ENCODE data around the gene BSDC1. TPM values are rescaled to one million over a fixed set of nuclear protein-coding genes. Genes with fewer than 3 reads are reported as not detected.

Gene BSDC1
- total RNA-seq, 1 experiment from 2014 or later = 74.0 TPM

DNA sequence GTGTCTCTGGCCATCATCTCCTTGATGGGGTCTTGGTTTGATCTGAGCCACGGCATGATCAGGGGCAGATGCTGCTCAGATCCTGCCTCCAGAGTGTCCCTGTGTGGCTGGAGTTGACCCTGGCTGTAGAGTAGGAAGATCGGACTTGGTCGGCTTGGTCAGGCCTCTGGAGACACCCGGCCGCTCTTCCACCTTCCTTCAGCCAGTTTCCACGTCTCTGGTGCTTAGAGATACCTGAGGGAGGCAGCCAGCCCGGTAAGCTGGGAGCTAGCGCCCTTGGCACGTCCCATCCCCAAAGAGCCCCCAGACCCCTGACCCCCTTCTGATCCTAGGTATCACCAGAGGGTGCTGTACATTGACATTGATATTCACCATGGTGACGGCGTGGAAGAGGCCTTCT is 67.0 kb downstream of the BSDC1 start:
- CTCF ChIA-PET = no interaction called here
- no peaks in the 10 kb centered on the region for H4K20me1 ChIP-seq (ENCODE audit: insufficient read depth)
- TF ChIP-seq EZH2 (IDR thresholded peaks at IDR 0.05; ENCODE audit: low read depth) = no peak
- TF ChIP-seq, protein P1, sequence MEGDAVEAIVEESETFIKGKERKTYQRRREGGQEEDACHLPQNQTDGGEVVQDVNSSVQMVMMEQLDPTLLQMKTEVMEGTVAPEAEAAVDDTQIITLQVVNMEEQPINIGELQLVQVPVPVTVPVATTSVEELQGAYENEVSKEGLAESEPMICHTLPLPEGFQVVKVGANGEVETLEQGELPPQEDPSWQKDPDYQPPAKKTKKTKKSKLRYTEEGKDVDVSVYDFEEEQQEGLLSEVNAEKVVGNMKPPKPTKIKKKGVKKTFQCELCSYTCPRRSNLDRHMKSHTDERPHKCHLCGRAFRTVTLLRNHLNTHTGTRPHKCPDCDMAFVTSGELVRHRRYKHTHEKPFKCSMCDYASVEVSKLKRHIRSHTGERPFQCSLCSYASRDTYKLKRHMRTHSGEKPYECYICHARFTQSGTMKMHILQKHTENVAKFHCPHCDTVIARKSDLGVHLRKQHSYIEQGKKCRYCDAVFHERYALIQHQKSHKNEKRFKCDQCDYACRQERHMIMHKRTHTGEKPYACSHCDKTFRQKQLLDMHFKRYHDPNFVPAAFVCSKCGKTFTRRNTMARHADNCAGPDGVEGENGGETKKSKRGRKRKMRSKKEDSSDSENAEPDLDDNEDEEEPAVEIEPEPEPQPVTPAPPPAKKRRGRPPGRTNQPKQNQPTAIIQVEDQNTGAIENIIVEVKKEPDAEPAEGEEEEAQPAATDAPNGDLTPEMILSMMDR (conservative IDR thresholded peaks at IDR 0.05) = no peak
- no peaks in the 10 kb centered on the region for H3K9me2 ChIP-seq (ENCODE audit: insufficient read depth)
- BruUV-seq (replicated peaks) = no TSS peak
- no peaks in the 10 kb centered on the region for H3K9me3 ChIP-seq (ENCODE audit: insufficient read depth, low read depth)
- H3K4me1 ChIP-seq (replicated peaks; ENCODE audit: insufficient read depth) = peaks cover 17% of the 10 kb centered on the region
- H3F3A ChIP-seq (ENCODE audit: insufficient read depth, low read depth) = peaks cover 38% of the 10 kb centered on the region
- intact Hi-C loops (cut with micrococcal nuclease; ENCODE audit: unreplicated experiment) = no loop called here
- H3K36me3 ChIP-seq (ENCODE audit: low read depth) = 0 out of 2 replicates have a peak, but pooled peaks cover 18% of the 10 kb centered on the region
- POLR2A ChIA-PET (ENCODE audit: unreplicated experiment) = no interaction called here
- no peaks in the 10 kb centered on the region for H3K27me3 ChIP-seq (ENCODE audit: insufficient read depth, low read depth)
- H2AFZ ChIP-seq = no peak overlapping the region
- H3K79me2 ChIP-seq (ENCODE audit: low read depth) = no peaks in the 10 kb centered on the region
- no peak for DNase-seq
- no peak overlapping the region for H3K4me3 ChIP-seq
- no peak overlapping the region for H3K27ac ChIP-seq
- H3K4me2 ChIP-seq = no peak overlapping the region

- BruUV-seq (replicated peaks) = no TSS peak
- H3K27ac ChIP-seq = peak overlapping the region; percentile 47
- peaks cover 17% of the 10 kb centered on the region for H3K4me1 ChIP-seq (replicated peaks; ENCODE audit: insufficient read depth)
- no peaks in the 10 kb centered on the region for H3K9me3 ChIP-seq (ENCODE audit: insufficient read depth, low read depth)
- H3F3A ChIP-seq (ENCODE audit: insufficient read depth, low read depth) = peaks cover 31% of the 10 kb centered on the region
- no peak overlapping the region for H3K4me3 ChIP-seq
- peaks cover 24% of the 10 kb centered on the region for H3K36me3 ChIP-seq (ENCODE audit: low read depth)
- TF ChIP-seq EZH2 (IDR thresholded peaks at IDR 0.05; ENCODE audit: low read depth) = no peak
- TF ChIP-seq, protein P1 (conservative IDR thresholded peaks at IDR 0.05) = no peak
- no peaks in the 10 kb centered on the region for H3K9me2 ChIP-seq (ENCODE audit: insufficient read depth)
- no peaks in the 10 kb centered on the region for H3K27me3 ChIP-seq (ENCODE audit: insufficient read depth, low read depth)
- intact Hi-C loops (cut with micrococcal nuclease; ENCODE audit: unreplicated experiment) = no loop called here
- 0 out of 2 replicates have a peak, but pooled peaks cover under 1% of the 10 kb centered on the region for H4K20me1 ChIP-seq (ENCODE audit: insufficient read depth)
- H3K79me2 ChIP-seq (ENCODE audit: low read depth) = peaks cover 3% of the 10 kb centered on the region; the same call in 1 of the 2 replicates
- H2AFZ ChIP-seq = no peak overlapping the region
- DNase-seq = peak in 1 of 2 experiments; percentile 48
- ChIA-PET POLR2A (ENCODE audit: unreplicated experiment) (interaction anchor here (0.6 to 0.7 kb wide), 4 partner anchors 31 to 309 kb away, joined by 3 to 29 read pairs (median 6); no protein-coding TSS in a partner anchor), CTCF (interaction anchor here (0.6 to 1.2 kb wide), 2 partner anchors 122 to 365 kb away, joined by 3 to 4 read pairs; partner anchors contain the start of gene CCDC28B)
- H3K4me2 ChIP-seq = peak overlapping the region; percentile 43
Measured at GRCh38 chr1:32321712-32322291, 72.4 kb downstream of the BSDC1 start.

DNA sequence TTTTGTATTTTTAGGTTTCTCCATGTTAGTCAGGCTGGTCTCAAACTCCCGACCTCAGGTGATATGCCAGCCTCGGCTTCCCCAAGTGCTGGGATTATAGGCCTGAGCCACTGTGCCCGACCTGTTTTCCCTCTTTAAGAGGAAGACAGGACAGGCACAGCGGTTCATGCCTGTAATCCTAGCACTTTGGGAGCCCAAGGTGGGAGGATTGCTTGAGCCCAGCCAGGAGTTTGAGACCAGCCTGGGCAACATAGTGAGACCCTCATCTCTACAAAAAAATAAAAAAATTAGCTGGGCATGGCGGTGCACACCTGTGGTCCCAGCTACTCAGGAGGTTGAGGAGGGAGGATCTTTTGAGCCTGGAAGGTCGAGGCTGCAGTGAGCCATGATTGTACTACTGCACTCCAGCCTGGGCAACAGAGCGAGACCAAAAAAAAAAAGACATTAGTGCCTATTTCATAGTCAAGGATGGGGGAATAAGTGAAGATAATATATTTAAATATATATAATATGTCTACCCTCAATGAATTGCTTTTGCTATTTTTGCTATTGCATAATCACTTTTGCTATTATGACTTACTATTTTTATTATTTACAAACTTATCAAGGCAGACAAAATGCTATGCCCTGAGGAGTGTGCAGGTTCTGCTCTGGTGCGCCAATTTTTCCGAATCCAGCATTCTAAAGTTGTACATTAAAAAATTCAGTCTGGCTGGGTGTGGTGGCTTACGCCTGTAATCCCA is 75.9 kb downstream of the BSDC1 start:
- H3K4me1 ChIP-seq (replicated peaks; ENCODE audit: insufficient read depth) = peaks cover 17% of the 10 kb centered on the region

More for the DNA sequence above, 75.9 kb downstream of the BSDC1 start:
- Histone ChIP-seq H3K27me3 (ENCODE audit: insufficient read depth, low read depth) (no peaks in the 10 kb centered on the region), H3F3A (ENCODE audit: insufficient read depth, low read depth) (peaks cover 22% of the 10 kb centered on the region), H3K79me2 (ENCODE audit: low read depth) (peaks cover 17% of the 10 kb centered on the region), H3K9me3 (ENCODE audit: insufficient read depth, low read depth) (no peaks in the 10 kb centered on the region), H3K27ac (no peak overlapping the region), H3K4me3 (no peak overlapping the region), H3K9me2 (ENCODE audit: insufficient read depth) (no peaks in the 10 kb centered on the region), H2AFZ (no peak overlapping the region), H3K36me3 (ENCODE audit: low read depth) (peaks cover 10% of the 10 kb centered on the region), H4K20me1 (ENCODE audit: insufficient read depth) (peaks cover 8% of the 10 kb centered on the region), H3K4me2 (no peak overlapping the region)
- no TSS peak for BruUV-seq (replicated peaks)
- POLR2A ChIA-PET (ENCODE audit: unreplicated experiment) = interaction anchor here (0.7 kb wide), 1 partner anchor 27 kb away, joined by 8 read pairs; no protein-coding TSS in a partner anchor
- TF ChIP-seq, protein P1 (conservative IDR thresholded peaks at IDR 0.05) = no peak
- no peak for TF ChIP-seq EZH2 (IDR thresholded peaks at IDR 0.05; ENCODE audit: low read depth)
- CTCF ChIA-PET = interaction anchor here (2.3 kb wide), 1 partner anchor 103 kb away, joined by 8 read pairs; no protein-coding TSS in a partner anchor
- intact Hi-C loops (cut with micrococcal nuclease; ENCODE audit: unreplicated experiment) = no loop called here
- no peak for DNase-seq

Data from PC-9 (cell line).